ENCODE data around the gene GAGE12D.
"Not testable (repeated sequence)": the region's sequence is repeated elsewhere in the genome, so short reads cannot be mapped to it uniquely, and the experiment has no call there.

GAGE12D gene

GRCh38 chrX:49541433-49541832, at the start of gene GAGE12D:
Gene GAGE12D, plus strand, starts transcription at chrX:49541733. Its CDS starts 1,155 bp downstream, at chrX:49542888.
- not testable (repeated sequence) for H3K27ac ChIP-seq

- not testable (repeated sequence) for H3K27ac ChIP-seq
Observed at GRCh38 chrX:49531877-49532276, 9.7 kb upstream of the GAGE12D start, which contains the start of gene GAGE12C. Gene GAGE12C, plus strand, starts transcription at chrX:49532177. Its CDS starts 1,155 bp downstream, at chrX:49533332.

- not testable (repeated sequence) for H3K27ac ChIP-seq
Observed at GRCh38 chrX:49550989-49551388, 9.5 kb downstream of the GAGE12D start, which contains the start of gene GAGE12E. Gene GAGE12E, plus strand, starts transcription at chrX:49551289. Its CDS starts 1,155 bp downstream, at chrX:49552444.

- not testable (repeated sequence) for H3K27ac ChIP-seq
Observed at GRCh38 chrX:49560542-49560941, 19.0 kb downstream of the GAGE12D start, which contains the start of gene GAGE12F. Gene GAGE12F, plus strand, starts transcription at chrX:49560842. Its CDS starts 1,155 bp downstream, at chrX:49561997.

GRCh38 chrX:49568728-49569127, 27.2 kb downstream of the GAGE12D start:
- H3K27ac ChIP-seq, result not testable (repeated sequence)

- H3K27ac ChIP-seq, result not testable (repeated sequence)
Observed at GRCh38 chrX:49569152-49569551, 27.6 kb downstream of the GAGE12D start.

GRCh38 chrX:49570100-49570499, 28.6 kb downstream of the GAGE12D start, which contains the start of gene GAGE12G:
Gene GAGE12G, plus strand, starts transcription at chrX:49570400. Its CDS starts 1,155 bp downstream, at chrX:49571555.
- not testable (repeated sequence) for H3K27ac ChIP-seq

GRCh38 chrX:49579649-49580048, 38.1 kb downstream of the GAGE12D start, which contains the start of gene GAGE12H:
Gene GAGE12H, plus strand, starts transcription at chrX:49579949. Its CDS starts 1,155 bp downstream, at chrX:49581104.
- not testable (repeated sequence) for H3K27ac ChIP-seq

- H3K27ac ChIP-seq, result not testable (repeated sequence)
Observed at GRCh38 chrX:49589196-49589595, 47.7 kb downstream of the GAGE12D start, which contains the start of gene GAGE2A. Gene GAGE2A, plus strand, starts transcription at chrX:49589496. Its CDS starts 1,155 bp downstream, at chrX:49590651.

- H3K27ac ChIP-seq, result not testable (repeated sequence)
Observed at GRCh38 chrX:49589769-49590478, 48.4 kb downstream of the GAGE12D start.

GRCh38 chrX:49590488-49590887, 49.0 kb downstream of the GAGE12D start:
- not testable (repeated sequence) for H3K27ac ChIP-seq
